ENCODE results near the gene NKD2.

The NKD2 gene

DNA sequence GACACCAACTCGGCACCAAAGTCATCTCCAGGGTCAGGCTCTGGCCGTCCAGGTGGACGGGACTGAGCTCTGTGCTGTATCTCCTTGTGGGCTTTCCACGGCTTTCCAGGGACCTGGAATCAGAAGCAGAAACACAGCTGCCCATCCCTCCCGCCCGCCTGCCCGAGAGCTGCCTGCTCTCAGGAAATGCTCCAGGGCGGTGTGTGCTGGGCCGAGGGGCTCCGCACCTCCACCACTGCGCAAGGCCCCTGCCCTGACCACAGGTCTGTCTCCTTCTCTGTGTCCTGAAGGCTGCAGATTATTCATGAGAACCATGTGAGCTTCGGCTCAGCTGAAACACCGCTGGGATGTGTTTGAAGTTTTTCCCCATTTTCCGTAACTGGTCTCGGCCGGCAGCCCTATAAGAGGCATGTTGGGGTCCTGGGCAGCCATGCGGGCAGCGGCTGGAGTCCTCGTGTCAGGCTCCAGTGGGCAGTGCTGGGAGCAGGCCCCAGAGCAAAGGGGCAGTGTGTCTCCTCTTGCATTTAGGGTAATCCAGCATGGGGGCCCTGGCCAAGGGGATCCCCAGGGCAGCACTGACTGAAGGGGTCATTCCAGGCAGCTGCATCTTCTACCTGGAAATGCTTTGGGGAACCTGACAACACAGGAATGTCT is 22.8 kb downstream of the NKD2 start:
- no peaks in the 10 kb centered on the region for H3K27me3 ChIP-seq
- H3K4me3 ChIP-seq (ENCODE audit: low read depth, low read length) = no peak overlapping the region
- peak; percentile 7 for DNase-seq
- no peaks in the 10 kb centered on the region for H3K36me3 ChIP-seq
- TF ChIP-seq, protein P1, sequence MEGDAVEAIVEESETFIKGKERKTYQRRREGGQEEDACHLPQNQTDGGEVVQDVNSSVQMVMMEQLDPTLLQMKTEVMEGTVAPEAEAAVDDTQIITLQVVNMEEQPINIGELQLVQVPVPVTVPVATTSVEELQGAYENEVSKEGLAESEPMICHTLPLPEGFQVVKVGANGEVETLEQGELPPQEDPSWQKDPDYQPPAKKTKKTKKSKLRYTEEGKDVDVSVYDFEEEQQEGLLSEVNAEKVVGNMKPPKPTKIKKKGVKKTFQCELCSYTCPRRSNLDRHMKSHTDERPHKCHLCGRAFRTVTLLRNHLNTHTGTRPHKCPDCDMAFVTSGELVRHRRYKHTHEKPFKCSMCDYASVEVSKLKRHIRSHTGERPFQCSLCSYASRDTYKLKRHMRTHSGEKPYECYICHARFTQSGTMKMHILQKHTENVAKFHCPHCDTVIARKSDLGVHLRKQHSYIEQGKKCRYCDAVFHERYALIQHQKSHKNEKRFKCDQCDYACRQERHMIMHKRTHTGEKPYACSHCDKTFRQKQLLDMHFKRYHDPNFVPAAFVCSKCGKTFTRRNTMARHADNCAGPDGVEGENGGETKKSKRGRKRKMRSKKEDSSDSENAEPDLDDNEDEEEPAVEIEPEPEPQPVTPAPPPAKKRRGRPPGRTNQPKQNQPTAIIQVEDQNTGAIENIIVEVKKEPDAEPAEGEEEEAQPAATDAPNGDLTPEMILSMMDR (IDR thresholded peaks at IDR 0.05; ENCODE audit: low read depth, low read length) = no peak
- H3K9me3 ChIP-seq = no peaks in the 10 kb centered on the region
- H3K4me1 ChIP-seq = no peaks in the 10 kb centered on the region

DNA sequence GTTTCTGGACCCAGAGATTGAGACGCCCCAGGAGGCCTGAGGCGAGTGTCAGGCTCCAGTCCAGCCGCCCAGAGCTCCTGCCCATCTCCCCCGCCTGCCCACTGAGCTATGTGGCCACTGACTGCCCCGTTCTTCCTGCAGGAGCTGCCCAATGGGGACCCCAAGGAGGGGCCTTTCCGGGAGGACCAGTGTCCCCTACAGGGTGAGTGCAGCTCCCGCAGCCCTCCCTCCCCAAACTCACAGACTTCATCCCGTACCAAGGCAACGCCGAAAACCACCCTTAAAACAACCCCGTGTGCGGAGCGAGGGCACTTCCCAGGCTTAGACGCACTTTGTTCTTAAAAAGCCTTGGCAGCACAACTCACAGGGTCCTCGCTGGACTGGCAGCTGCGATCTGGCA is 23.4 kb downstream of the NKD2 start:
- H3K36me3 ChIP-seq = no peaks in the 10 kb centered on the region
- H3K27me3 ChIP-seq = no peaks in the 10 kb centered on the region
- H3K4me1 ChIP-seq = no peaks in the 10 kb centered on the region
- no peaks in the 10 kb centered on the region for H3K9me3 ChIP-seq
- no peak overlapping the region for H3K4me3 ChIP-seq (ENCODE audit: low read depth, low read length)
- no peak for DNase-seq
- TF ChIP-seq, protein P1 (IDR thresholded peaks at IDR 0.05; ENCODE audit: low read depth, low read length) = no peak

DNA sequence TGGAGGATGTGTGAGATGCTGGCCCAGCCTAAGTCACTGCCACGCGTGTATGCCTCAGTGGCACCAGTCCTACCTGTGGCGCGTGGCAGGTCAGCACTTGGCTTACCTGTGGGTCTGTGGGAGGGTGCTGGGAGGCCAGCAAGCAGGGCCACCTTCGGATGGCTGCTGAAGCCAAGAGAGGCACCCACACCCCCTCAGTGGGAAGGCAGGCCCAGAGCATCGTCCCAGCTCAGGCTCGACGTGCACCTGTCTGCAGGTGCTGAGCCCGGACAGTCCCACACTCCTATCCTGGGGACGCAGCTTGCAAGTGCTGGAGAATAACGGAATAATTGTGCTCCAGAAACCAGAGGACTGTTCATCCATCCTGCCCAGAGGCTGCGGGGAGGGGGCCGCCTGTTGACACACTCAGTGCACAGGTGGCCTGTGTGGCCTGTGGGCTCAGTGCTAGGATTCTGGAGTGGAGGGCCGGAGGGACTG is 24.0 kb downstream of the NKD2 start:
- TF ChIP-seq, protein P1 (IDR thresholded peaks at IDR 0.05; ENCODE audit: low read depth, low read length) = no peak
- no peaks in the 10 kb centered on the region for H3K4me1 ChIP-seq
- DNase-seq = peak; percentile 4
- H3K27me3 ChIP-seq = no peaks in the 10 kb centered on the region
- no peaks in the 10 kb centered on the region for H3K9me3 ChIP-seq
- H3K4me3 ChIP-seq (ENCODE audit: low read depth, low read length) = no peak overlapping the region
- no peaks in the 10 kb centered on the region for H3K36me3 ChIP-seq

GRCh38 chr5:1033178-1033577 is 24.6 kb downstream of the NKD2 start:
- TF ChIP-seq, protein P1 (IDR thresholded peaks at IDR 0.05; ENCODE audit: low read depth, low read length) = no peak
- H3K4me3 ChIP-seq (ENCODE audit: low read depth, low read length) = no peak overlapping the region
- no peaks in the 10 kb centered on the region for H3K27me3 ChIP-seq
- H3K4me1 ChIP-seq = no peaks in the 10 kb centered on the region
- peak; percentile 8 for DNase-seq
- H3K36me3 ChIP-seq = no peaks in the 10 kb centered on the region
- no peaks in the 10 kb centered on the region for H3K9me3 ChIP-seq

DNA sequence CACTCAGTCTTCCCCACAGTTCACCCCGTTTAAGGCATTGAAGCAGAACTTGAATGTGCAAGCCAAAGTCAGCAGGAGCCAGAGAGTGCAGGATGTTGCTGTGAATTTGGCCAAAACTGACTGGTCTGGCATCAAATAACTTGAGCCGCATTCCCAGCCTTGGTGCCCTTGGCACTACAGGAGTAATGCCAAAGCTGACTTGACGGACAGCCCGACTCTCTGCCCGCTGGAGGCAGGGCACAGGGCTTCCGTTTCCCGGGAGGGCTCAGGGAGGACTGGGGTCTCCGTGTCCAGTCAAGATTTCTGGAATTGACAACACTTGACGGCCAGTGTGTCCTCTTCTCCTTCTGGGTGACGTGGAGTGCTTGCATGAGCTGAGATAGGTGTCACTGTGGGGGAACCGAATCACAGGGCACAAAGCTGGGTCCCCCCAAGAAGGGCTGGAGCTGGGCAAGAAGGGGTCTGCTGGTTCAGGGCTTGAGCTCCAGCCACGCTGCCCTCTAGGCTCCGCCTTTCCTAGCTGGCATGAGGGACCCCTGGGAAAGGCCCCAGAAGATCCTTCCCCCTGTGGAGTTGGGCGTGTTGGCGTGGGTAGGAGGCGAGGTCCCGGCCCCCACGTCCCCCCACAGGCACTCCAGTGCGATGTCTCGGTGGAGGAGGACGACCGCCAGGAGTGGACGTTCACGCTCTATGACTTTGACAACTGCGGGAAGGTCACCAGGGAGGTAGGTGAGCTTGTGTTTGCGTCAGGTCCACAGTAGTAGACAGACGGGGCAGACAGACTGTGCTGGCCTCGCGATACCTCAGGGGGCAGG is 25.2 kb downstream of the NKD2 start:
- no peaks in the 10 kb centered on the region for H3K9me3 ChIP-seq
- no peak for DNase-seq
- no peaks in the 10 kb centered on the region for H3K27me3 ChIP-seq
- H3K4me1 ChIP-seq = no peaks in the 10 kb centered on the region
- no peaks in the 10 kb centered on the region for H3K36me3 ChIP-seq
- H3K4me3 ChIP-seq (ENCODE audit: low read depth, low read length) = no peak overlapping the region
- TF ChIP-seq, protein P1 (IDR thresholded peaks at IDR 0.05; ENCODE audit: low read depth, low read length) = no peak

DNA sequence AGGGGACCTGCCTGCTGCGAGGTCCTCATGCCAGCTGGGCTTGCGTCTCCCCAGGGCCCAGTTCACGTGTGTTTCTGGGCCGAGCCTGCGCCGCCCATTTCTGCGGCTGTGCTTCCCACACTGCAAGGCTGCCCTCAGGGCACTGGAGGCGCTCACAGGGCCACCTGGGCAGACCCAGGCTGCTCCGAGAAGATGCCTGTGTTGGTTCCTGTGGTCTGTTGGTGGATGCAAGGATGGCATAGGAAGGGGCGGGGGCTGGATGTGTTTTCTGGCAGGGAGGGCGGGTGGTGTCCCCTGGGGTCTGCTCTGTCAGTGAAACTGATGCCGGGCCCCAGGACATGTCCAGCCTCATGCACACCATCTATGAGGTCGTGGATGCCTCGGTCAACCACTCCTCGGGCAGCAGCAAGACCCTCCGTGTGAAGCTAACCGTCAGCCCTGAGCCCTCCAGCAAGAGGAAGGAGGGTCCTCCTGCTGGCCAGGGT is 25.9 kb downstream of the NKD2 start:
- Histone ChIP-seq H3K36me3 (no peaks in the 10 kb centered on the region), H3K4me1 (no peaks in the 10 kb centered on the region), H3K9me3 (no peaks in the 10 kb centered on the region), H3K27me3 (no peaks in the 10 kb centered on the region), H3K4me3 (ENCODE audit: low read depth, low read length) (no peak overlapping the region)
- TF ChIP-seq, protein P1 (IDR thresholded peaks at IDR 0.05; ENCODE audit: low read depth, low read length) = no peak
- DNase-seq = peak; percentile 33

Measured in BE2C (cell line).